HFF-Myc (cell line): ENCODE results near the gene ARL13A.
"Not testable (repeated sequence)": the region's sequence is repeated elsewhere in the genome, so short reads cannot be mapped to it uniquely, and the experiment has no call there.

Source experiments
- DNase-seq: peaks from one replicate; pipeline ENCODE4 v3.0.0-alpha.2; 2011; ENCODE audit warnings: low read depth; ENCODE audit errors: extremely low read depth
- H3K4me3 ChIP-seq: replicated peaks from 2 replicates; pipeline ENCODE4 v1.5.1; 2011; ENCODE audit warnings: low read depth, mild to moderate bottlenecking, control low read depth, low read length
- TF ChIP-seq, protein P1 (sequence below): IDR thresholded peaks from 2 replicates; pipeline ENCODE4 v1.5.1; 2012; ENCODE audit warnings: mild to moderate bottlenecking, low read depth, low read length, control low read depth; ENCODE audit errors: missing control alignments

Gene ARL13A

DNA sequence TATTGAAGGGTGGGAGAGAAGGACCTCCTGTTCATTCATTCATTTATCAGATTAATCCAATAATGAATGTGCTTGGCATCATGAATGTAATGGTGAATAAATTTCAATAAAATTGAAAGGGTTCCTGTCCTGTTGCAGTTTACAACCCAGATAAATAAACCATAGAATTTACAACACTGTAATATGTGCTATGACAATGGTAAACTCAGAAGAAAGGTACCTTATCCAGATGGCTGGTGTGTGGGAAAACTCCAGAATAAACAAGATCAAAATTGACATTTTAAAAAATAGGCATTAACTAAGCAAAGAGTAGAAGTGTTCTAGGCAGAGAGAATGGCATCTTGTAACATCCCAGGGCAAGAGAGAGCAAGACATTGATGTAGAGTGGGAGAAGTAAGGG is 15.3 kb downstream of the ARL13A start:
- DNase-seq = no peak
- H3K4me3 ChIP-seq = no peak overlapping the region
- TF ChIP-seq, protein P1, sequence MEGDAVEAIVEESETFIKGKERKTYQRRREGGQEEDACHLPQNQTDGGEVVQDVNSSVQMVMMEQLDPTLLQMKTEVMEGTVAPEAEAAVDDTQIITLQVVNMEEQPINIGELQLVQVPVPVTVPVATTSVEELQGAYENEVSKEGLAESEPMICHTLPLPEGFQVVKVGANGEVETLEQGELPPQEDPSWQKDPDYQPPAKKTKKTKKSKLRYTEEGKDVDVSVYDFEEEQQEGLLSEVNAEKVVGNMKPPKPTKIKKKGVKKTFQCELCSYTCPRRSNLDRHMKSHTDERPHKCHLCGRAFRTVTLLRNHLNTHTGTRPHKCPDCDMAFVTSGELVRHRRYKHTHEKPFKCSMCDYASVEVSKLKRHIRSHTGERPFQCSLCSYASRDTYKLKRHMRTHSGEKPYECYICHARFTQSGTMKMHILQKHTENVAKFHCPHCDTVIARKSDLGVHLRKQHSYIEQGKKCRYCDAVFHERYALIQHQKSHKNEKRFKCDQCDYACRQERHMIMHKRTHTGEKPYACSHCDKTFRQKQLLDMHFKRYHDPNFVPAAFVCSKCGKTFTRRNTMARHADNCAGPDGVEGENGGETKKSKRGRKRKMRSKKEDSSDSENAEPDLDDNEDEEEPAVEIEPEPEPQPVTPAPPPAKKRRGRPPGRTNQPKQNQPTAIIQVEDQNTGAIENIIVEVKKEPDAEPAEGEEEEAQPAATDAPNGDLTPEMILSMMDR = no peak

DNA sequence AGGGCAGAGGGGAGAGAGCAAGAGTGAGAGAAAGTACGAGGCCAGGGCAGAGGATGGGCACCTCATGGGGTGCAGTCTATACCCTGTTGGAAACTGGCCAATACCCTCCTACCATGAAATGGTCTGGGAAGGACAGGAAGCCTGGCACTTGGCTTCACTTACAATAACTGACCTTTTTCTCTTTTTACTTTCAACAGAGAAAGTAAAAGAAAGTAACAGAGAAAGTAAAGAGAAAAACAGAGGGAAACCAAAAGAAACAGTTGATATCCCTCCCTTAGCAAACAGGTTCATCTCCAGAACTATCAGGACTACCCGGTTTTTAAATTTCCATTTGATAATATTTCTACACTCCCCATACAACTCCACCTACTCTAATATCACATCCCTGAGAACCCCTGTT is 20.6 kb downstream of the ARL13A start:
- TF ChIP-seq, protein P1 = no peak
- DNase-seq = no peak
- H3K4me3 ChIP-seq = no peak overlapping the region

DNA sequence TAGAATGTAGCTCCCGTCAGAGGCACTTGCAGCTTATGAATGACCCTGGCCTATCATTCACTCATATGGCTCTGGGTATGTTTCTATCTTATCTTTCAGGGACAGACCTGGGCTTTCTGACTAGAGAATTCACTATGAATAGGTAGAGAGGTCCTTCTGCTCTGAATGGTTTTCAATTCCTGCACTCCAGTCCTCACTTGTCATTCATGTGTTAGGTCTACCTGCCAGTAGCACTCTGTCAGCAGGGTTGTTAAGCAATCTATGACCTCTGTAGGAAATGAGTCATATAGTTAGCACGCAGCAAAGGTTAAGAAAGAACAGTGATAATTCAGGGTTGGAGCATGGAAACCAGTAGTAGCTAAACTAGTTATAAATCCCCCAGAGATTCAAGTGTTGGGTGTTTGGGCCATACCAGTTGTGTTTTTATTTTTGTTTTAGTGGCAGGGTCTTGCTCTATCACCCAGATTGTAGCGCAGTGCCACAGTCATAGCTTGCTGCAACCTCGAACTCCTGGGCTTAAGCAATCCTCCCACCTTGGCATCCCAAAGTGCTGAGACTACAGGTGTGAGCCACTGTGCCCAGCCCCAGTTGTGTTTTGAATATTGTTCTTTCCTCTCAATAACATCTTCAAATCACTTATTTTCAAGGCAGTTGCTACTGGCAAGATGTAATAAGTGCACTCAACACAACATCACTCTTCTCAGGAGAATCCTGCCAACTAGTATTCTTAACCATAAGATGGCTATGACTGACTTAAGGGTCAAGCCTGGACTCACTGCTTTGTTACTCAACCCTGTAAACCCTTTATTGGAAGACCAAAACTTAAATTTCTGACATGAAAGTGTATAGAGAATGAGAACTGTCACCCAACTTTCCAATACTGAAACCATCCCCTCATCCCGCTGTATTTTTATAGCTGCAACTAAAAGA is 25.1 kb downstream of the ARL13A start:
- no peak overlapping the region for H3K4me3 ChIP-seq
- DNase-seq = no peak

DNA sequence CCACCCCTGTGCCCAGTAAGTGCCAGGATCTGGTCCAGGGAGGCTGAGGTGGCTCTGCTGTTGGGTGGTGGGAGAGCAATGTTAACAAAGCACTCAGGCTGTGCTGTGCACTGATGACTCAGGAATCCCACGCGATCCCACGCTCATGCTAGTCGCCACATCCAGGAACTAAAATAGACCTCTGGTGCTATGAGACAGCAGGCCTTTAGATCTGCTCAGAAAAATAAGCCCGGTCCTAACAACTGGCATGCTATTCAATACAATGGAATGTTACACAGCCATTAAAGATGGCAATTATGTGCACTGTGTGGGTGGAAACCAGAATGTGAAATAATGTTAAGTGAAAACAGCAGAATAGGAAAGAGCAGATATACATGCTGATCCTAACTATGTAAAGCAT is 26.0 kb downstream of the ARL13A start:
- TF ChIP-seq, protein P1 = no peak
- DNase-seq = peak; percentile 44
- no peak overlapping the region for H3K4me3 ChIP-seq

More for the DNA sequence above, 25.1 kb downstream of the ARL13A start:
- TF ChIP-seq, protein P1 = no peak

DNA sequence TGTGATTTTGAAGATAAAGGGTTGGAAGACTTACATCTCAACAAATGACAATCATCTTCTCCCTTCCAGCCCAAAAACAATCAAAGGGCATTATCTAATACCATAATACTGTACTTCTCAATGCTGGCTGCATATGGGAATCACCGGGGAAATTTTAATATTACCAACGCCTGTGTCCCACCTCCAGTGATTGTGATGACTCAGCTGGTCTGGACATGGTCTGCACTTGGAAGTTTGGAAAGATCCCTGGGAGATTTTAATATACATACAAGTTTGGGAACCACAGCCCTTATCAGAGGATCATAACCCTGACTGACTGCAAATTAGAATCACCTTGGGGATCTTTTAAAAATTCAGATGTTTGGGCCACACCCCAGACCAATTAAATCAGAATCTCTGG is 29.9 kb downstream of the ARL13A start:
- TF ChIP-seq, protein P1 = no peak
- H3K4me3 ChIP-seq = no peak overlapping the region
- no peak for DNase-seq

DNA sequence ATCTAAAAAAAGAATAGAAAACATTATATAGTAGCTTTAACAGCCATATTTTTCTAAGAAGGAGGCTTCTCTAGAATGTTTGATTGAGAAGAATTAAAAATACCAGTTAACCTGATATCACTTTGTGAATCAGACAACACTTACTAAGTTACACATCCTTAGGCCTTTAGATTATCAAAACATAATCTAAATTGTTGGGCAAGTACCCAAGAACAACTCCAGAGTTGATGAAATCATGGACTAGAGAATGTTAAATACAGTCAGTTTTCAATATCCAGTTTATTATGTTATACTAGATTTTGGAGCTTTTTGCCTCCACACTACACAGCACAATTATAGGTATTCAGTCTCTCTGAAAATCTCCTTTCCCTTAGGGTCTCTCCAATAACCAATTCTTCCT is 39.6 kb downstream of the ARL13A start:
- TF ChIP-seq, protein P1 = no peak
- no peak overlapping the region for H3K4me3 ChIP-seq
- DNase-seq = no peak

DNA sequence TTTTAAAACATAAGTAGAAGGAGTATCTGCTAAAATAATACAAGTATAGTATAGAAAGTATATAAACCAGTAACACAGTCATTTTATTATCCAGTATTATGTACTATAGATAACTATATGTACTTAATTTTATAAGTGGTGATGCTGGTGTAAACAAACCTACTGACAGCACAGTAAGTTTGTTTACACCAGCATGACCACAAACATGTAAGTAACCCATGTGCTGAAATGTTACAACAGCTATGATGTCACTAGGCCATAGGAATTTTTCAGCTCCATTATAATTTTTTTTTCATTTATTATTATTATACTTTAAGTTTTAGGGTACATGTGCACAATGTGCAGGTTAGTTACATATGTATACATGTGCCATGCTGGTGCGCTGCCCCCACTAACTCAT is 42.5 kb downstream of the ARL13A start:
- H3K4me3 ChIP-seq, DNase-seq: not testable (repeated sequence)
